Ovary (tissue), 9 donors: ENCODE data around the gene JAGN1. TPM values are rescaled to one million over a fixed set of nuclear protein-coding genes. Genes with fewer than 3 reads are reported as not detected.

Source experiments
- DNase-seq, 5 donors: peaks; one replicate each; pipeline ENCODE4 v3.0.0-alpha.2; 2019 to 2020
- H3K27ac ChIP-seq, 2 donors: fragments of 200-600 bp; one replicate each; pipeline versions ENCODE4 v1.5.1 to v1.8.0; 2019 to 2022
- H3K27me3 ChIP-seq: fragments of 200-600 bp; one replicate; pipeline ENCODE4 v1.8.0; 2022
- H3K36me3 ChIP-seq: fragments of 200-600 bp; sonication (generic); one replicate; pipeline ENCODE4 v1.5.1; 2019
- H3K4me1 ChIP-seq: one replicate; pipeline ENCODE4 v1.8.1; 2013; ENCODE audit warnings: mild to moderate bottlenecking, moderate library complexity; ENCODE audit not compliant: insufficient read depth
- H3K4me3 ChIP-seq: fragments of 200-600 bp; sonication (generic); one replicate; pipeline ENCODE4 v1.5.1; 2017
- H3K9me3 ChIP-seq, 2 donors: fragments of 200-600 bp in 1 of 2; sonication (generic) in 1 of 2; one replicate each; pipeline versions ENCODE4 v1.5.1 to v1.8.1; 2013 to 2019; ENCODE audit warnings: mild to moderate bottlenecking in 1 of 2, moderate library complexity in 1 of 2
- EP300 ChIP-seq: sonication (generic); formaldehyde crosslinking; IDR thresholded peaks from one replicate; pipeline ENCODE4 v1.6.1; 2017; ENCODE audit warnings: antibody characterized with exemption
- POLR2A ChIP-seq: fragments of 450-650 bp; IDR thresholded peaks from one replicate; pipeline ENCODE4 v1.6.1; 2017; ENCODE audit warnings: antibody characterized with exemption, mild to moderate bottlenecking, moderate library complexity
- WGBS, 3 donors: extraction: QIAGEN DNeasy Blood & Tissue Kit in 1 of 3; methylation state at CpG; one replicate each; pipeline versions ENCODE4 v1.1.5 to v1.1.7; 2013 to 2017; 5-methylcytosine and 5-hydroxymethylcytosine counted together
- intact Hi-C, 4 donors: fragments of 100-400 bp; cut with DNase I; formaldehyde crosslinking; loops; one replicate each; pipeline versions ENCODE4 v1.11.0 to v1.15.1; 2022 to 2023
- polyA plus RNA-seq, 2 donors: library from polyadenylated mRNA; stranded (reverse); fragments of 200-250 nt in 1 of 2; fragments of 350-450 nt in 1 of 2; fragmentation: Illumina TruSeq in 1 of 2; extraction: RNeasy Lipid Tissue Mini Kit (QIAGEN cat#74804) in 1 of 2; gene quantifications; one replicate each; pipeline ENCODE4 v1.2.3, GENCODE V29; 2013 to 2014
- total RNA-seq, 7 donors: library from RNA; depleted of rRNA in 2 of 7; stranded (reverse); fragments of >200 nt in 2 of 7; fragmentation: NEBNext Ultra II Directional in 3 of 7; extraction: Animal tissue kit (Norgen Biotek cat#: 25700) in 3 of 7; gene quantifications; one replicate each; pipeline versions ENCODE4 v1.1.0 to v1.2.4, GENCODE V29; 2016 to 2023
- TF ChIP-seq, protein P1 (sequence below), 3 donors: fragments of 450-650 bp in 2 of 3; fragments of 200-600 bp in 1 of 3; IDR thresholded peaks; one replicate each; pipeline versions ENCODE4 v1.5.1 to v1.8.0; 2016 to 2022; ENCODE audit warnings: antibody characterized with exemption in 3 of 3, mild to moderate bottlenecking in 1 of 3
- donor health status: DM: no; HTN: no; CAD: no; lungs with moderate emphysema.
- donor health status: DM: no; HTN: no; CAD: no.
- donor health status: Bipolar disorder and iron deficiency.
- donor health status: DM: yes; HTN: yes; CAD: no.
- donor health status: DM: no; HTN: no; CAD: no.
- donor health status: DM: yes; HTN: yes; CAD: no.

JAGN1 gene
- total and polyA plus RNA-seq, 9 donors, result 25.7 to 54.0 (median 32.7) TPM

DNA sequence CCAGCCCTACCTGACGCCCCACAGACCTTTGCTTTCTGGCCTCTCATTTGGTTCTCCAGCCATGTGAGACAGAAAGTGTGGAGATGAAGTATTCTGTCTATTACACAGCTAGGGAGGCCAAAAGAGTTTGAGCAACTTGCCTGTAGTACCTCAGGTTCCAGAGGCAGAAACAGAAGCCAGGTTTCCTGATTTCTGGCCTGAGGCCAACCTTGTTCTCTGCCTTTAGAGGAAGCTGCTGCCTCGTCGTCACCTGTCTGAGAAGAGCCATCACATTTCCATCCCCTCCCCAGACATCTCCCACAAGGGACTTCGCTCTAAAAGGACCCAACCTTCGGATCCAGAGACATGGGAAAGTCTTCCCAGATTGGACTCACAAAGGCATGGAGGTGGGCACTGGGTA, 16.1 kb downstream of the JAGN1 start:
- intact Hi-C loops, result no loop called here
- Histone ChIP-seq H3K4me3 (no peak overlapping the region), H3K36me3 (no peaks in the 10 kb centered on the region), H3K4me1 (no peaks in the 10 kb centered on the region), H3K27ac (no peak overlapping the region), H3K27me3 (no peaks in the 10 kb centered on the region), H3K9me3 (no peaks in the 10 kb centered on the region)
- DNase-seq, result no peak
- WGBS, 3 donors, result 91 to 96% (median 95%) methylated on average over 5 of the region's 5 CpGs
- TF ChIP-seq POLR2A (no peak), EP300 (no peak)
- TF ChIP-seq, protein P1, sequence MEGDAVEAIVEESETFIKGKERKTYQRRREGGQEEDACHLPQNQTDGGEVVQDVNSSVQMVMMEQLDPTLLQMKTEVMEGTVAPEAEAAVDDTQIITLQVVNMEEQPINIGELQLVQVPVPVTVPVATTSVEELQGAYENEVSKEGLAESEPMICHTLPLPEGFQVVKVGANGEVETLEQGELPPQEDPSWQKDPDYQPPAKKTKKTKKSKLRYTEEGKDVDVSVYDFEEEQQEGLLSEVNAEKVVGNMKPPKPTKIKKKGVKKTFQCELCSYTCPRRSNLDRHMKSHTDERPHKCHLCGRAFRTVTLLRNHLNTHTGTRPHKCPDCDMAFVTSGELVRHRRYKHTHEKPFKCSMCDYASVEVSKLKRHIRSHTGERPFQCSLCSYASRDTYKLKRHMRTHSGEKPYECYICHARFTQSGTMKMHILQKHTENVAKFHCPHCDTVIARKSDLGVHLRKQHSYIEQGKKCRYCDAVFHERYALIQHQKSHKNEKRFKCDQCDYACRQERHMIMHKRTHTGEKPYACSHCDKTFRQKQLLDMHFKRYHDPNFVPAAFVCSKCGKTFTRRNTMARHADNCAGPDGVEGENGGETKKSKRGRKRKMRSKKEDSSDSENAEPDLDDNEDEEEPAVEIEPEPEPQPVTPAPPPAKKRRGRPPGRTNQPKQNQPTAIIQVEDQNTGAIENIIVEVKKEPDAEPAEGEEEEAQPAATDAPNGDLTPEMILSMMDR (IDR thresholded peaks at IDR 0.05), result no peak

DNA sequence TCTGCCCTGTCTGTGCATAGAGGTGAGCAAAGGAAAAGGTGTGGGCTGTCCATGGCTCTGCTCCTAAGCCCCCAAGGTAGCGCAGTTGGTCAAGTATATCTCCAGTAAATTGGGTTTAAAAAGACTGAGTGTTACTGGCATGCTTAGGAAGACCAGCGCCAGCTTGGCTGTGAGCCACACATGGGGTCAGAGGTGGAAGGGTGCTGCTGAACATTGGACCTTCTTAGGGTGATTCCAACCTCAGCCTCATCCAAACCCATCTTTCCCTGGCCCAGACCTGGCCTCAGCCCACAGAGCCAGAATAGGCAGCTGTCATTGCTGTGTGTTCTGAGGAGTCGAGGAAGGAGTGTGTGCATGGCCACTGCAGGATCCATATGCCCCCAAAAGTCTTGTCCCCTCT, 17.9 kb downstream of the JAGN1 start:
- Histone ChIP-seq H3K4me3 (no peak overlapping the region), H3K4me1 (no peaks in the 10 kb centered on the region), H3K36me3 (no peaks in the 10 kb centered on the region), H3K27ac (no peak overlapping the region), H3K27me3 (no peaks in the 10 kb centered on the region), H3K9me3 (no peaks in the 10 kb centered on the region)
- 88 to 91% (median 88%) methylated on average over 3 of the region's 3 CpGs for WGBS, 3 donors
- no peak for TF ChIP-seq EP300
- DNase-seq, result no peak
- intact Hi-C loops, result no loop called here

DNA sequence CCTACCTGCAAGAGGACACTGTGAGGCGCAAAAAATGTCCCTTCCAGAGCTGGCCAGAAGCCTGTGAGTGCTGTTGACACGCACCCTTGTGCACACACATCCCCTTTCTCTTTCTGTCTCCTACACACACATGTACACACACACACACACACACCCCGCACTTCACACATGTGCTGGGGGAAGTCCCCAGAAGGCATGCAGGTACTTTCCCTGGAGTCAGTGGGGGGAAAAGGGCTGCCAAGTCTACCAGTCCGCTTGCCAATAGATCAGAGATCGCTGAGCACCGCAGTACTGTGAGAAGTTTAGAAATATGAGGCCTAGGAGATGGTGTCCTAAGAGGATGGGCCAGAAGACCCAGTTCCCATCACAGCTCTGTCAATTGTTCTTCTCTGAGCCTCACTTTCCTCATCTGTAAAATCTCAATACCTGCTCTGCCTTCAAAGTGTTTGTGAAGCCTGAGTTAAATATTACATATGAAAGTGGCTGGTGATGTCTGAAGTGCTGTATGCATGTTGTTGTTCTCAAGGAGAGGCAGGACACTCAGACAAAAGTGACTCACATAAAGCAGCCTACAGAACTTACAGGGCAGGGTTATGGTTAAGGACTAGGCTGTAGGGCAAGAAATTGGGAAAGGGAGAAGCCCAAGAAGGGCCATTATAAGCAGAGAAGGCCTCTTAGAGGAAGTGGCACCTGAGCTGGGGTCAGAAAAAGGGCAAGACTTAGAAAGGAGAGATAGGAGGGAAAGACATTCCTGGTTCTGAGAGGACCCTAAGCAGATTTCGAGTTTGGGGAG, 19.0 kb downstream of the JAGN1 start:
- no peak overlapping the region for H3K4me3 ChIP-seq
- H3K27ac ChIP-seq, result no peak overlapping the region
- peaks cover 2% of the 10 kb centered on the region for H3K4me1 ChIP-seq
- intact Hi-C loops, result no loop called here
- H3K9me3 ChIP-seq, result no peaks in the 10 kb centered on the region
- H3K27me3 ChIP-seq, result no peaks in the 10 kb centered on the region
- H3K36me3 ChIP-seq, result no peaks in the 10 kb centered on the region
- DNase-seq, result no peak
- TF ChIP-seq EP300 (no peak), POLR2A (no peak)
- TF ChIP-seq, protein P1 (IDR thresholded peaks at IDR 0.05), result no peak
- WGBS, 3 donors, result 87 to 89% (median 89%) methylated on average over 7 of the region's 7 CpGs

DNA sequence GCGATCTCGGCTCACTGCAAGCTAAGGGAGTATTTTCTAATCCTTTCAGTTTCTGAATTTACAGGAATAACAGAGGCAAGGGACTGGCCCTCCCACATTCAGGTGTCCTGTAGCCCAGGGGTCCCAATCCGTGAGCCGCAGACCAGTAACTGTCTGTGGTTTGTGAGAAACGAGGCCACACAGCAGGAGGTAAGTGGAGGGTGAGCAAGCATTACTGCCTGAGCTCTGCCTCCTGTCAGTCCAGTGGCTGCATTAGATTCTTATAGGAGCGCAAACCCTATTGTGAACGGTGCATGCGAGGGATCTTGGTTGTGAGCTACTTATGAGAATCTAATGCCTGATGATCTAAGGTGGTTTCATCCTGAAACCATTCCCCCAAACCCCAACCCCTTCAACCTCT, 21.5 kb downstream of the JAGN1 start:
- WGBS, 3 donors, result 85 to 89% (median 88%) methylated on average over 8 of the region's 8 CpGs
- H3K4me3 ChIP-seq, result no peak overlapping the region
- H3K27ac ChIP-seq, result no peak overlapping the region
- no peaks in the 10 kb centered on the region for H3K27me3 ChIP-seq
- intact Hi-C loops, result no loop called here
- H3K36me3 ChIP-seq, result no peaks in the 10 kb centered on the region
- peaks cover 11% of the 10 kb centered on the region for H3K4me1 ChIP-seq
- no peaks in the 10 kb centered on the region for H3K9me3 ChIP-seq
- TF ChIP-seq EP300 (no peak), POLR2A (no peak)
- TF ChIP-seq, protein P1 (IDR thresholded peaks at IDR 0.05), result no peak
- DNase-seq, result no peak

DNA sequence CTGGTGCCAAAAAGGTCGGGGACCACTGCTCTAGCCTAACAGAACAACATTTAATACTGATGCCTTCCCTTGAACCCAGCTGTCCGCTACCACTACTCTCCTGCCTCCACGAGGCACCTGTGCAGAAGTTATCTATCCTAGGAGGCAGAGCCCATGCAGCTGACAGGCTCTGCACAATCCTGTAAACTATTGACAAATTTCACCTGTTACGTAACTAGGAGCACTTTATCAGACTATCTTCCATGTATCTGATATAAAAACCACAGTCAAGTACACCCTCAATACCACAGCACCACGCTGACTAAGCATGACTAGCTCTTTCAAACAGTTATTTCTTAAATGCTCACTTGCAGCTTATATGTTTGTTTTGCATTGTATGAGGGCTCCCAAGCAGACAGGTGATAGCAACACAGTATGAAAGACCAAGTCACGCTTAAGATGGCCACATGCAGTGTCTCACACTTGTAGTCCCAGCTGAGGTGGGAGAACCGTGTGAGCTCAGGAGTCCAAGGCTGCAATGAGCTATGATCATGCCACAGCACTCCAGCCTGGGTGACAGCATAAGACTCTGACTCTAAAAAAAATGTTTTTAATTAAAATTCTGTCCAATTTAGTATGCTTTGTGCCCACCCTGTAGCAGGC, 22.0 kb downstream of the JAGN1 start:
- H3K9me3 ChIP-seq, result no peaks in the 10 kb centered on the region
- no peak for DNase-seq
- no peak overlapping the region for H3K27ac ChIP-seq
- intact Hi-C loops, result no loop called here
- no peaks in the 10 kb centered on the region for H3K36me3 ChIP-seq
- H3K4me3 ChIP-seq, result no peak overlapping the region
- 84 to 90% (median 85%) methylated on average over 7 of the region's 7 CpGs for WGBS, 3 donors
- TF ChIP-seq EP300 (no peak), POLR2A (no peak)
- TF ChIP-seq, protein P1 (IDR thresholded peaks at IDR 0.05), result no peak
- H3K4me1 ChIP-seq, result peaks cover 11% of the 10 kb centered on the region
- no peaks in the 10 kb centered on the region for H3K27me3 ChIP-seq
